Muscle of arm (tissue), 12 donors: ENCODE data around the gene AFF3. TPM values are rescaled to one million over a fixed set of nuclear protein-coding genes. Genes with fewer than 3 reads are reported as not detected.
"Not testable (repeated sequence)": the region's sequence is repeated elsewhere in the genome, so short reads cannot be mapped to it uniquely, and the experiment has no call there.

Source experiments
- DNase-seq: peaks from one replicate; pipeline ENCODE4 v3.0.0-alpha.2; 2013
- polyA plus RNA-seq, 12 donors: library from polyadenylated mRNA; unstranded; fragments of 120-200 nt; gene quantifications; one replicate each; pipeline ENCODE4 v1.2.1, GENCODE V29; 2013; ENCODE audit not compliant: insufficient read length in 12 of 12

The AFF3 gene
- polyA plus RNA-seq, 12 donors: 2.5 to 15.7 (median 3.7) TPM; not detected in 1

DNA sequence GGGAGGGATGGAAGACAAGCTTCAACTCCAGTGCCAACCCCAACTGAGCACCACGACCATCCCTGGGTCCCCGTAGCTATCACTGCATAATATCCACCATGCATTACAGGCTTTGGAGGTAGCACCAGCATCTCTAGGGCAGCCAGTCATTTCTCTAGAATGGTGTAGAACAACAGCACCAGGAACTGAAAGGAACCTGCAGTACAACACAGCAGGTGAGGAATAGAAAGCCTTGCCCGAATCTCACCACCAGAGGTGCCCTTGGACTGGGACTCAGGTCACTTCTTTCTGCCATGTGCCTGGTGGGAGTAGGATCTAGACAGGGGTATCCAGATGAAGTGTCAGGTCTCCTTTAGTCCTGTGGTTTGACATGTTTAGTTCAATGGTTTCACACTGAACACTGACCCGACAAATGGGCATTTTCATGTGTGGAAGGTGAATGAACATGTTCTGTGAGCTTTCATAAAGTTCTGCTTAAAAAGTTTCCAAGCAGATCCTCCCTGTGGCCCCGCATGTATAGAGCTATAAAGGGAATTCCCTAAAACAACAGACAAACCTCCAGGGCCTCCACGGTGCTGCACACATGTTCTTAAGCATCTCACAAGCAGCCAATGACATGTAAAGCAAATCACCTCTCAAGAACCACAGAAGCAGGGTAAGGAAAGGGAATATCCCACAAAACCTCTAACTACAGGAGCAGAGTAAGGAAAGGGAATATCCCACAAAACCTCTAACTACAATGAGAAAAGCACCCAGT lies 208.3 kb downstream of the AFF3 start:
- no peak for DNase-seq

DNA sequence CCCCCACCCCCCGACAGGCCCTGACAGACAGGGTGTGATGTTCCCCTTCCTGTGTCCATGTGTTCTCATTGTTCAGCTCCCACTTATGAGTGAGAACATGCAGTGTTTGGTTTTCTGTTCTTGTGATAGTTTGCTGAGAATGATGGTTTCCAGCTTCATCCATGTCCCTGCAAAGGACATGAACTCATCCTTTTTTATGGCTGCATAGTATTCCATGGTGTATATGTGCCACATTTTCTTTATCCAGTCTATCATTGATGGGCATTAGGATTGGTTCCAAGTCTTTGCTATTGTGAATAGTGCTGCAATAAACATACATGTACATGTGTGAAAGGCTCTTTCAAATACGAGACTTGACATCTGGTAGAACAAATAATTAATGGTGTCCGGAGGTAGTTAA lies 208.9 kb downstream of the AFF3 start:
- not testable (repeated sequence) for DNase-seq

DNA sequence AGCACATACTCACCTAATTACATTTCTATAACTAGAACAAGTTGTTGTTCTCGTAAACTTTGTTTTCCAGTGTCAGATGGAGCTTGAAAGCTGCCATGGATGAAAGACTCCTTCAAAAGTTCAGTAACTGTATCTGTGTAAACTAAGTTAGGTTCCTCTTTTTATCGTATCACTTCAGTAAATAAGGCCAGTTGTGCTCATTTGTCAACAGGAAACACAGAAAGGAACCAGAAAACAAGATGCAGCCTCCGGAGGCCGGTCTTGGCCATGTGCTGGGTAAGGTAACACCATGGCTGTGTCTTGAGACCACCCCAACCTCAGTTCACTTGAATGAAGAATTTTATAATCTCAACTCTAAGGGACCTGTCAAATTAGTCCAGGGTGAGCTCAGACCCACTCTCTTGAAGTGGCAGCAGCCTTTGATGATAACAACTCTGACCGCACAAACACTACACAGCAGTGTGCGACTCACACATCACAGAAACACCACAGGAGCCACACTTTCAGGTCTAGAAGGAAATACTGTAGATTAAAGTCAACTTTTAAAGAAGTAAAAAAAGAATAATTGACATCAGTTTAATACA lies 213.8 kb downstream of the AFF3 start:
- DNase-seq: no peak

DNA sequence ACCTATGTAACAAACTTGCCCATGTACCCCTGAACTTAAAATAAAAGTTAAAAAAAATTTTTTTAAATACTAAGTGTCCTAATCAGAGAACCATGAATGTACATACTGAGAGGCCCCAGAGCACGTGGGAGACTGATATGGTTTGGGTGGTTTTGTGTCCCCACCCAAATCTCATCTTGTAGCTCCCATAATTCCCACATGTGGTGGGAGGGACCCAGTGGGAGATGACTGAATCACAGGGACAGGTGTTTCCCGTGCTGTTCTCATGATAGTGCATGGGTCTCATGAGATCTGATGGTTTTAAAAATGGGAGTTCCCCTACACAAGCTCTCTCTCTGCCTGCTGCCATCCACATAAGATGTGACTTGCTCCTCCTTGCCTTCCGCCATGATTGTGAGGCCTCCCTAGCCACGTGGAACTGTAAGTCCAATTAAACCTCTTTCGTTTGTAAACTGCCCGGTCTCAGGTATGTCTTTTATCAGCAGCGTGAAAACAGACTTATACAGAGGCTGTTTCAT lies 214.6 kb downstream of the AFF3 start:
- not testable (repeated sequence) for DNase-seq

DNA sequence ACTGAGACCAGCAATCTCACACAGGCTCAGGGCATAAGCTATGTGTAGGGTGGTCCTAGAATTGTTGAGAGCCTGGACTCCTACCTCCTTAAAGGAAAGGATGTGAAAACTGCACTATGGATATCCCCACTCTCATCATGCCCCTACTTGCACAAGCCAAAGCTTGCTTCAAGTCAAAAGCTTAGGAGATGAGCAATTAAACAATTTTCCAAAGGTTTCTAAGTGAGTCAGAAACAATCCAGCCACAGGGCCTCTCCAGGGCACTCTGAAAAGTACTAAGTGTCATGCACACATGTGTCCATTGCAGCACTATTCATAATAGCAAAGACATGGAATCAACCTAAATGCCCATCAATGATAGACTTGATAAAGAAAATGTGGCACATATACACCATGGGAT lies 215.4 kb downstream of the AFF3 start:
- DNase-seq: no peak

DNA sequence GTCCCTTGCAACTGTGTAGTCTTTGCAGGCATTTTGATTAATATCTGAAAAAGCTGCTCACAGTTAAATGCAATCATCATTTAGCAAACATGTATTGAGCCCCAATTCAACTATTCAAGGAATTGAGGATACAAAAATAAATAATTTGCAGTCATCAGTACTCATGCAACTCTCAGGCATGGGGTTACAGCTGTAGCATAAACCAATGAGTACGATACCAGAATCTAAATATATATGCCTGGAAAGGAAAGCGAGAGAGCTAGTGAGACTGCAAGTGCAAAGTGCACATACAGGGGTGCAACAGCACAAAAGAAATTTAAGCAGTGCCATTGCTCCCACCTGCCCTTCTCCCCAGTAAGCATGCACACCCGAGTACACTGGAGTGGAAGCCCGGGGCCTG lies 216.4 kb downstream of the AFF3 start:
- DNase-seq: no peak

DNA sequence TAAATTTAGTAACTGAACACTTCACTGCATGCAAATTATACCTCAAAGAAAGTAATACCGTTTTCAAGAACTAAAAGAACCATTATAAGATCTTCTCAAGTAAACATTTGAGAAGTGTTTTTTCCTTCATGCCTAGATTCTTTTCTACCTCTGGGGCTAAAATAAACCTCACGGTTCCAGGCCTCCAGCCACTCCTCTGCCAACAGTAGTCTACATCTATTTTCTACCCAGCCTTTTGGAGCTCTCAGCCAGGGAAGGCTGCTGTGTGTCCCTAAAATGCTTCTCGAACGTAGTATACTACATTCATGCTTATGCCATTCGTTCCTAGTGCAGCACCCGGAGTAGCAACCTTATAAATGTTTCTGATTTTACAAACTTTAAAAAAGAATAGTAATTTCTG lies 219.7 kb downstream of the AFF3 start:
- no peak for DNase-seq

DNA sequence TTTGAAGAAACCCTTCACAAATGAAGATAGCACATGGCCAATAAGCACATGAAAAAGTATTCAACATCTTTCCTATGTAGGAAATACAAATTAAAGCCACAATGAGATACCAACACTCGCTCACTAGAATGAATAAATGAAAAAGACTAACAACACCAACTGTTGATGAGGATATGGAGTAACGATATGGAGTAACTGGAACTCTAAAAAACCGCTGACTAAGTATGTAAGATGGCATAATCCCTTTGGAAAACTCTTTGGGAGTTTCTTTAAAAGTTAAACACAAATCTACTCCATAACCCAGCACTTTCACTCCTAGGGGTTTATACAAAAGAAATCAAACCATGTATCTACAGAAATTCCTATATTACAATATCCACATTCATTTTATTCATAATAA lies 220.5 kb downstream of the AFF3 start:
- no peak for DNase-seq

DNA sequence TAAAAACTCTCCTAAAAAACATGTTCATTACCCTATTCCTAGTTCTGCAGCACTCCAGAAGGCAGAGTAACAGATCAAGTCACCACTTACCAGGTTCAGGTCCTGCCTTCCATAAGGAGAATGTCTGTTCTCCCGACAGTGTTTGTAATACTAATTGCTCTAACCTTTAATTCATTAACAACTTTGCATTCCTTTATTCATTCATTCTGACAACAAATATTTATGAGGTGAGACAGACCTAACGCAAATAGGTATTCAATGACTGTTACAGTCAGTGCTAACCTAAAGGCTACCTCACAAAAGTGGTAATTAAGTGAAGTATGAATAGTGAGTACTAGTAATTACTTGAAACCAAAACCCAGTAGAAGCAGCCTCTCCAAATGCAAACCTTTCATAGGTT lies 224.0 kb downstream of the AFF3 start:
- no peak for DNase-seq

DNA sequence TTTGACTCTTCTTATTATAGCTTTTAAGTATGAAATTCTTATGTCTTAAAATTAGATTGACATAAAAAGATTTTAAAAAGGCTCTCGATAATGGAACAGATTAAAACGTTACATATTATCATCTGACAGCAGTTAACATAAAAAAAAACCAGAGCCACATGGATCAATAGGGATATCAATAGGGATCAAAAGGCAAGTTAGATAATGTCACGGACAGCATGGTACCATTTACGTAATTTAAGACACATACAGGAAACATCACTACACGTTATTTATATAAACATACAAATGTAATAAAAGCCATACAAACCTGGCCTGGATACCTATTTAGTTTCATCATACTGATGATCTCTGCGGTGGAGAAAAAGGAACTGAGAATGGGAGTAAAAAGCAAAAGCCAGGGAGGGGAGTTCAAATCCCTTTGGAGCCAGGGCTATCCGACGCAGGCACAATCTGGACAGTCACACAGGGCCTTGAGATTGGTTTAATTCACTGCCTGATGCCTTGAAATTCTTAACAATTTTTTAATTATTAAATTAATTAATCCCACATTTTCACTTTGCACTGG lies 227.2 kb downstream of the AFF3 start:
- no peak for DNase-seq

DNA sequence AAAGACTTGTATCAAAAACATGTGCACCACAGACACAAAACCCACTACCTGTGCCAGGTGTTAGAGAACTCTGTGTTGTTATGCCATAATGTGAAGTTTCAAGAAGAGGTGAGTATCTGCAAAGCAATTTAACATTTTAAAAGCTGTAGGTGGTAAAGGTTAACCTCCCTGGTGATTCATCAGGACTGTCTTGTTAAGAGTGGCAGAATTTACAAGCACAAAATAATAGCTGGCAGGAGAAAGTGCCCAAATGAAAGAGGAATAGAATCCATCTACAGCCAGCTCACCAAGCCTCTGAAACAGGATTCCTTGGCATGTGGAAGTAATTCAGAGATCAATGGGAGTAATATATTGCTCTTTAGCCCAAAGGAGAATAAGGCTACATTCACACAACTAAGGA lies 230.7 kb downstream of the AFF3 start:
- DNase-seq: no peak

DNA sequence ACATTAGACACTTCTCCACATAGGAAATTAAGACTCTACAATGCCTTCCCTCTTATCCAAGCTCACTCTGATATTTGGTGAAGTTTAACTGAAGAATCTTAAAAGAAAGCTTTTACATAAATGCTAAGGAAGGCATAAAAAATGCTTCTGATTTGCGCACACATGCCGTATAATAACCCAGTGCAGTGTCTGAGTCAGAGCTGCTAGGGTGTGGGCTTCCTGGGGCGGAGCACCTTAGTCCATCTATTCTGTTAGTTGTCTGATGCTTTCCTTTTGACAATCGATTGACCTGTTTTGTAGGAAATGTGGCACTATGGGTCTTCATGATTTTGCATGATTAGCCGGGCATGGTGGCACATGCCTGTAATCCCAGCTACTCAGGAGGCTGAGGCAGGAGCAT lies 231.5 kb downstream of the AFF3 start:
- no peak for DNase-seq

DNA sequence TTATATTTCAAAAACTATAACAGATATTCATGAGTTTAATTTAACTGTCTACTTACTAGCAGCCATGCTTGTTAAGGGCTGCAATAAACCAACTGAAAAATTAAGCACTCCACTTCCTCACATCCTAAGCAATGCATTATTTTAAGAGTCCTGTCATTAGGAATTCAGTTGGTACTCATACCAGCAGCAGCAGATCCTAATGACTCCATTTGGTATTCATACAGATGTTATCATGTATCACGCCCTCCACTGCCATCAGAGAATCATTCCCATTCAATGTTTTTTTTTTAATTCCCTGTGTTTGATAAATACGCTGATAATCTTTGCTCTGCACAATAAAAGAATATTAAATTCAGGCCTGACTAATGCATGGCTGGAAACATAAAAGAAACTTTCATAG lies 236.8 kb downstream of the AFF3 start:
- no peak for DNase-seq

DNA sequence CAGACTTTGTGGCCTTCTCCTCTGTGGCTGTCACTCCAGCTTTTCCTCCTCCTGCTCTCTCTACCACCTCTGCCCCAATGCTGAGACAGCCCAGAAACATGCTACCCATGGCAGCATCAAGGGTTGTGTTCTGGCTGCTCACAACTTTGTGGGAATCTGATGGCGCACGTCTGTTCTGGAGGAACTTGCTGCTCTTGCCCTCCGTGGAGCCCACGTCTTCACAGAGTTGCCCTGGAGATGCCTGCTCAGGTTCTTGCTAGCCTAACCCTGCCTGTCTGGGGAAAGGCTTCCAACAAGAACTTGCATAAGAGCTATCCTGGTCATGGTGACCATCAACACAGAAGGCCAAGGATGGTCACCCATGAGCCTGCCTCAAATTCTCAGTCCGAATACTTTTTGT lies 237.4 kb downstream of the AFF3 start:
- DNase-seq: no peak

DNA sequence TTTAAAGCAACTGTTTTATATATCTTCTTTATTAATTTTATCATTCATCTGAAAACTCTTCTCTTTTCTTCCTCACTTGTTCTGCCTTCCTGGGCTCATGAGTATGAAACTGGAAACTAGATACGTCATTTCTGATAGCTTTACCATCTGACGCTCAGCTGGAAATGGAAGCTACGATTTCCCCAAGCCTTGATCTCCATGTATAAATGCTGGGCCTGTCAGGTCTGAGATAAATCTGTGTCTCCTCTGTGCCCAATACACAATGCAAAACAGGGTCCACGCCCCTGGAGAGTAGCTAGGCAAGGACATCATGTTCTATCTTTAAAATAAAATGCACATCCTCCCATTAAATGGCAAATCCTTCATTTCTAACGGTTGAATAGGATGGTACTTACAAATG lies 238.4 kb downstream of the AFF3 start:
- DNase-seq: no peak

DNA sequence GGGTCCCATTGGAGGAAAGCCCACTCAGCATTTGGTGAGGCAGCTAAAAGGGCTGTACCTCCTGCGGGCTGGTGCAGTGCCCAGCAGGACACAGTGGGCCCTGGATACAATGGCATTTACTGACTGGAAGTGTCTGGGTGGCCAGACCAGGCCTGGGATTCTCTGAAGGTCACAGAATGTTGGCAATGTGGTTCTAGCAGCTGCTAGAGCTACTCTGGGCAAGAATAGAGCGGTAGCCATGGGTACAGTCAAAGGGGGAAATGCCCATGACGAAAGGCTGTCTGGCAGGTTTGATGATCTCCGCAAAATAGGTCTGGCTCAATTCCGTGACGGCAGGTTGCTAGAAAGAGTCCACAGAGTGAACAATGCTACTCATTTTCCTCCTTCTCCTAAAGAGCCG lies 241.8 kb downstream of the AFF3 start:
- DNase-seq: no peak

DNA sequence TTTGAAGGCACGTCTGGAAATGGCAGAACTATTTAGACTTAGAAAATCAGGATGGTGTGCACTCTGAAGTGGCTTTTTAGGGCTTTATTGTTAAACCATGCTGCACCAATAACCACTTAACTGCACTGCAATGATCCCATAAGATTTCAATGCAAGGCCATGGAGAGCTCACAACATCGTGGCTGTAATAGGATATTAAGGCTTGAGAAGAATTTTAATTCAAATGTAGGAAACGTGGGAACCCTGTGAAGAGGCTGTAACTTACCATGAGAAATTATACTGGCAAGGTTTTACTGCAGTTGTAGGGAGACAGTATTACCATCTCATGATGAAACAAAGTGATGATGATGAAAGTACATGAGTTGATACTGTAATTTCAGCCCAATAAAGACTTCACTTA lies 242.5 kb downstream of the AFF3 start:
- no peak for DNase-seq

DNA sequence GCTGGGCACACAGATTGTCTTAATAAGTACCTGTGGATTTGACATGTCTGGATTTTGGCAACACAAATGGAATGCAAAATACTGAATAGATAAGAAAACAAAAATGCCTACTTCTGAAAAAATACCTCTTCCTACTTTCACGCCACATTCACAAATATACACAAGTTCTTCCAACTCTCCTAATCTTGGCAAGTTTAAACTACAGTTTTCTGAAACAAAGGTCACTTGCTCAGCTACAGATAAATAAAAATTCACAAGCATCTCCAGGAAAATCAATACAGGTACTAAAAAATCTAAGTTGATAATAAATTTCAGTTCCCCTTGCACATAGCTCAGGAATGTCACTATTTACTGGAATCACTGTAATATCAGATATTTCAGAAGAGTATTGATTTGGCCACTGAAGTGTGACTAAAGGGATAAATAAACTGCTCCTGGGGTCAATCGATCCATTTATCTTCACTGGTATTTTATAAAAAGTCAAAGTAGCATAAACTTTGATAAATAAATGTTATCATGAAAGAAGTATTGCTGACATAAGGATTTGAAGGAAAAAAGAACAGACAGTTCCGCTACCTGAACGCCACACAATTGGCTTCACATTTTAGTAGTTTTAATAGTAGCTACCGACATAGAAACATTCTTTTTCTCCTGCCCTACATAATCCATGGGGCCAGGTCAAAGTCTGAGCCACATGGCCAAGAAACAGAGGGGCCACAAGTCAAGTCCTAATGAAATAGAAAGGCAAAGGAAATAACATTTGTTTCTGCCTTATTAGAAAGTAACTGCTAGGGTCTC lies 243.1 kb downstream of the AFF3 start:
- DNase-seq: no peak

DNA sequence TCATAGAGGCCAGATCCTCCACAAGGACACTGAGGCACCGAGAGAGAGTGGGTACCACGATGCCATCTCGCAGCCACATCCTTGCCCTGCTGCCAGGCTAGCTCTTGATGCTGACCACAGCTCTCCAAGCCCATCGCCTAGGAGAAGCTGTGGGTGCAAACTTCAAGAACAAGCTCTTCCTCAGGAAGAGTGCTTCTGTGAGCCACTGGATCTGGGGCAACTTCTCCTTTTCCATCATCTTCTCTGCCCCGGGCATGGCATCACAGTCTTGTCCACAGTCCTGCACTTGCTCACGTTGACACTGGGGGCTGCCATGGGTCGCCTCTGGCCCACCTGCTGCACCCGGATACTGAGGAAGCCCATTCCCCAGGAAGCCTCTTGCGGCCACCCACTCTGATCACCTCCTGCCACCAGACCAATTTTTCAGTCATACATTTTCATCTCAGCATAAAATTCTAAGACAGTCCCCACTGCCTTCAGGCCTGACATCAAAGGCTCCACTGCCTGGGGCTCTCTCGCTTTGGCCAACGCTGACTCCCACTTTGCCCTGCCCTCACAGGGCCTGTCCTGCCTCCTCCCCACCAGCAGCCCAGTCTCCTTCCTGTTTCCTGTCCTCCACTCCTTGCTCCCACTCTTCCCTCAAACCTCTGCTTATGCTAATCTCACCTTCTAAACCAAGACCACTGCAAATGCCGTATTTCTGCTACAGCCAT lies 243.9 kb downstream of the AFF3 start:
- DNase-seq: no peak

DNA sequence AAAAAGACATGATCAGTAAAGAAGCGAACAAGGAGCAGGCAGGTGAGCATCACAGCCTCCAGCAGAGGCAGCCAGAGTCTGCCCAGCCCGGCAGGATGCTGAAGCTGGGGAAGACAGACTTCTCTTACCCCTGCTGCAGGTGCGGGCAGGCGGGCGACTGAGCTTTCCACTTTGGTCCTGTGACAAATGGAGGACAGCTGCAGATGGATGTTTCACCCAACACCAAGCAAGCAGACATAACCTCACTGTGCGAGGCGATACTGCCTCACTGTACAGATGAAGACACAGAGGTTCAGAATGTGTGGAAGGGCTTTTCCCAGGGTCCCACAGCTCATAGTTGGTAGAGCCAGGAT lies 251.0 kb downstream of the AFF3 start:
- no peak for DNase-seq

DNA sequence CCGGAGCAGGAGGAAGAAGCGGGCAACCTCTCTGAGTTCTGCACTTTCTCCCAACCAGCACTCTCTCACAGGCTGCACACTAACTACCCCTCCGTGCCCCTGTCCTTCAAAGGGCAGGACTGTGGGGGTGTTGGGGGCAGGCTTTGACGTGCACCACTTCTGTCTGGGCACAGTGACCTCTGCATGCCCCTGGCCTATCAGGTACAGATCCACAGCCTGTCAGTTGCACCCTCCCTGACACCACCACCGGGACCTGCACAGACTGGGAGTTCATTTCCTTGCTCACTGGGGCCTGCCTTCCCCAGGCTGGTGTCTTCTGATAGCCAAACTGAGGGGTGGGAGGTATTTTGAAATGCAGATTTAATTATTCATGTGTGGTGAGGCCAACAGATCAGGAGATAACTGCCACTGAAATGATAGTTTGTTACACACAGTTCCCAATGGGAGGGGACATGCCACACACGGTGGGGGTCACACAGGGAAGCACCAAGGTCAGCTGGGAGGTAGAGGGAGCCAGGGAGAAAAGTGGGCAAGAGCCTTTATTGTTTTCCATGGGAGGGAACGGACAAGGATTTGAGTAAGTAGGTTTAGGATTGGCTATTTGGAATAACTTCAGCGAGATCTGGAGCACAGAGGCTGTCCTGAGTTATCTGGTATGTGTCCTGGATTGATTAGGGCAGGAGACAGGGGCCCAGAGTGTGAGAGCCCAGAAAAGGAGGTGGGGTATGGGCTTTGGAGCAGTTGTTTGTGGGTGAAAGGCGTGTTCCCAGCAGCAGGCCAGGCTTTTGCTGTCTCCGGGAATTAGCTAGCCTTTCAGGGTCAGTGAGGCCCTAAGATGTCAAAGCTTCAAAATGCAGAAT lies 251.6 kb downstream of the AFF3 start:
- DNase-seq: no peak
